COR-L47 (cell line): ENCODE measurements around the gene FNDC1.
"Not testable (repeated sequence)": the region's sequence is repeated elsewhere in the genome, so short reads cannot be mapped to it uniquely, and the experiment has no call there.

Source experiments
- DNase-seq: peaks from one replicate; lab custom pipeline; 2025; lab: John Stamatoyannopoulos, UW

The FNDC1 gene

GRCh38 chr6:159259441-159260125, 90.4 kb downstream of the FNDC1 start:
- no peak for DNase-seq

- no peak for DNase-seq
Observed at GRCh38 chr6:159260208-159260607, 91.0 kb downstream of the FNDC1 start.

- DNase-seq, result no peak
Observed at GRCh38 chr6:159261995-159262394, 92.8 kb downstream of the FNDC1 start.

DNA sequence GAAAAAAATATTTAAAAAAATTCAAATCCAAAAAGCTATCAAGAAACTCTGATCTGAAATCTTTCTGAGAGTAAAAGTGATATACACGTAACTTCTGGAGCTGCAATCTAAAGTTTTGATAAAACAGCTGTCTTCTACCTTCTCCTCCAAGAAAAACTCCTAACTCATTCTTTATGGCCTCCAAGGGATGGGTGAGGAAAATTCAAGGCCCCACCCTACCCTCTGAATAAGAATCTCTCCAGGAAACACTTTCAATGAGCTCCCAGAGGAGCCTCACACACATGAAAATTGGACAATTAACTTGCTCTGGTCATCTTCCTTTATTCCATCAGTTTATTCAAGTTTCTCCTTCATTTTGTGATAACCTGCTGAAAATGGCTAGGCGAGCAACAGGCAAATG, 93.4 kb downstream of the FNDC1 start:
- no peak for DNase-seq

GRCh38 chr6:159267165-159267564, 98.0 kb downstream of the FNDC1 start:
- no peak for DNase-seq

- no peak for DNase-seq
Observed at GRCh38 chr6:159268511-159268910, 99.3 kb downstream of the FNDC1 start.

- no peak for DNase-seq
Observed at GRCh38 chr6:159271257-159271656, 102.1 kb downstream of the FNDC1 start.

DNA sequence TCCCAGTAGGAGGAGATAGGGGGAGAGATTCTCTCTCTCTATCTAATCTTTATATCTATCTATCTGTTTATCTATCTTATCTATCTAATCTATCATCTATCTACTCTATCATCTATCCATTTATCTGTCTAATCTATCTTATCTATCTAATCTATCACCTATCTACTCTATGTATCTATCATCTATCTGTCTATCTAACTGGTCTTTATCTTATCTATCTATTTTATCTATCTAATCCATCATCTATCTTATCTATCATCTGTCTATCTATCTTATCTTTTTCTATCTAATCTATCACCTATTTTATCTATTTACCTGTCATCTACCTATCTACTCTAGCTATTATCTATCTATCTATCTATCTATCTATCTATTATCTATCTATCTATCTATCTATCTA, 109.4 kb downstream of the FNDC1 start:
- DNase-seq, result no peak

DNA sequence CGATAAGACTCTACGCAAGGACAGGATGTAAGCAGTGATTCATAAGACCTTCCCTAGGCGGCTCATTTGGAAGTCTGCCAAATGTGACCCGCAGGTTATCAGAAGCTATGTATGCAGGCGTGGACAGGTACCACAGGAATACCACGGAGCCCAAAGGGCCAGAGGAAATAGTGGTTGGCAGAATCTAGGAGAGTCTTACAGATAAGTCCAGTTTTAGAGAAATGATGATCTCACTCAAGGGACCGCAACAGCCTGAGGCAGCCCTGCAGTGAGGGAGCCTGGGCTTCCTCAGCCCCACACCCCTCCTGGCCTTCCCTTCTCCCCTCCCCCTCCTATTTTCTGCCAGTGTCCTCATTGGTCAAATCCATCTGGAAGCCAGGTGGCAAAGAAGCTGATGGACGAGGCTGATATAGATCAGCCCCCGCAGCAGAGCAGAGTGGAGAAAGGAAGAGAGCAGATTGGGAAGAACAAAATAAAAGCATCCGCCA, 110.6 kb downstream of the FNDC1 start:
- no peak for DNase-seq

DNA sequence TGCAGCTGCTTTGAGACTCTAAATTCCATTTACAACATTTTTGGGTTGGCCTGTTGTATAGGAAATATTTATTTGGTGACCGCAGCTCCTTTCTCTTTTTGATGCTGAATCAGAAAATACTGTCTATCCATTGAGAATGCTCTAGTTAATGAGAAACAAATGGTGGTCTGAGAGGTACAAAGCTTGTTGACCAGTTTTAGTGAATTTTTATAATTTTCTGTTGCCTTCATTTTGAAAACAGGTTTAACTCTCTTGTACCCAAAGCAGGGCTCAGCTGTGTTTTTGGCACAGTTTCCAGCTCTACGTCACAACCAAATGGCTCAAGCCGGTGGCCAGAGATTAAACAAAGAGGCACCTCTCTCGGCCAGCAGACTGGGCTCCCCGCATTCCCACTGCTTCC, 113.2 kb downstream of the FNDC1 start:
- DNase-seq, result no peak

GRCh38 chr6:159284661-159285060, 115.5 kb downstream of the FNDC1 start:
- DNase-seq, result not testable (repeated sequence)

GRCh38 chr6:159298840-159299239, 129.6 kb downstream of the FNDC1 start:
- DNase-seq, result no peak

DNA sequence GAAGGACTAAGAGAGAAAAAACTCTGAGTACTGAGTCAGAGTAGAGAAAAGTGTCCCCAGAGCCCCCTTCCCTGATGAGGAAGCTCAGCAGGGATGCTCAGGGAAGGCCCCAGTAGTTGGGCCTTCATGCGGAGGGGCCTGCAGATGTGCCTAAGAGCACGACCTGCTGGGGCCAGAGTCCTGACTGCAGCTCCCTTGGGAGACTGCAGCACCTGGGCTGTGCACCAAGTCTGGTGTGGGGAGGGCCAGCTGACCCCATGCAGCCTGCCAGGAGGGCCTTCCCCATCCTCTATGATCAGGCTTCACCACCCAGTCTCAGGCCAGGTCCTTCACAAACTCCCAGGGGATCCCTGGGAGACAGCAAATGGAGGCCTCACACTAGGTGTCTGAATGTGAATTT, 130.4 kb downstream of the FNDC1 start:
- DNase-seq, result no peak

GRCh38 chr6:159301277-159301676, 132.1 kb downstream of the FNDC1 start:
- no peak for DNase-seq

GRCh38 chr6:159301810-159302593, 132.8 kb downstream of the FNDC1 start:
- DNase-seq, result no peak

- no peak for DNase-seq
Observed at GRCh38 chr6:159302594-159302992, 133.4 kb downstream of the FNDC1 start.

GRCh38 chr6:159303159-159303558, 134.0 kb downstream of the FNDC1 start:
- no peak for DNase-seq

- DNase-seq, result no peak
Observed at GRCh38 chr6:159303784-159304183, 134.6 kb downstream of the FNDC1 start.

DNA sequence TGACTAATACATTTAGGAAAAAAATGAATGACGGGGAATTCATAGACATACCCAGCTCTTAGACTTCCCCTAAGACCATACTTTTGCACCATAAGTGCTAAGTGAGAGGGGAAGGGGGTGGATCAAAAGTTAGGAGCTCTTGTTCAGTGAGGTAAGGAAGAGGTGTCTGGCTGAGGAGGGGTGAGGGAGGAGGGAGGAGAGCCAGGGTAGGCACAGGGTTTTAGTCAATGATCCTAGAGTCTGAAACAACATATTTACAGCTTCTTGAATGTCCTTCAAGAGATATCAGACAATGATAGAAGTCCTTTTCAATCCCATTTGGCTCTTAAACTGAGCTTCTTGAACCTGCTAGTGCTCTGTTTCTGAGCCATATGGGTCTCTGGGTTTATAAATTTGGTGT, 135.4 kb downstream of the FNDC1 start:
- DNase-seq, result no peak

GRCh38 chr6:159305159-159305558, 136.0 kb downstream of the FNDC1 start:
- DNase-seq, result no peak

- no peak for DNase-seq
Observed at GRCh38 chr6:159305804-159306537, 136.8 kb downstream of the FNDC1 start.

DNA sequence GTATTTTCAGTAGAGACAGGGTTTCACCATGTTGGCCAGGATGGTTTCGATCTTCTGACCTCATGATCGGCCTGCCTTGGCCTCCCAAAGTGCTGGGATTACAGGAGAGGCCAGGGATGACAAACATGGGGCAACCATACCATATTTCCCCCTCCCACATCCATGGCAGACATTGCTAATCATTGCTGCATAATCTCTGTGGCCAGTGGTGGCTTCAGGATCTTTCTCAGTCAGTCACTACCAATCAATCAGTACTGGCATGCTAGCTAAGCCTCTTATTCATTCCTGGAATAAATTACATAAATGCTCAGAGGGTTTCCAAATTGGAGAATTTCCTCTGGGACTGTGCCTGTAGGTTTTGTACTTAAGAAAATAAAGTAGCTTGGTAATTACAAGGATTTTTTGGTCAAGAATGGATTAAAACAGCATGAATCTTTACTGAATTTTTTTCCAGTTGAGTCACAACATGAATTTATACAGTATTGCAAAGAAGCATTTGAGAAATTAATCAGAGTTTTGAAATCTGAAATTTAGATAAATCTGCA, 138.1 kb downstream of the FNDC1 start:
- DNase-seq, result no peak
